Ascending aorta (tissue), 2 donors: Measurements from ENCODE around the gene ING5. TPM values are rescaled to one million over a fixed set of nuclear protein-coding genes. Genes with fewer than 3 reads are reported as not detected.

Source experiments
- DNase-seq, 2 donors: peaks; one replicate each; pipeline ENCODE4 v3.0.0-alpha.2; 2019; ENCODE audit warnings: low spot score in 2 of 2
- H3K27ac ChIP-seq, 2 donors: fragments of 200-600 bp; sonication (generic); one replicate each; pipeline ENCODE4 v1.5.1; 2016 to 2017; ENCODE audit warnings: mild to moderate bottlenecking in 1 of 2
- H3K27me3 ChIP-seq: fragments of 200-600 bp; sonication (generic); one replicate; pipeline ENCODE4 v1.5.1; 2017
- H3K36me3 ChIP-seq, 2 donors: fragments of 200-600 bp; sonication (generic); one replicate each; pipeline ENCODE4 v1.5.1; 2016
- H3K4me1 ChIP-seq, 2 donors: fragments of 200-600 bp; sonication (generic); one replicate each; pipeline ENCODE4 v1.5.1; 2016 to 2017; ENCODE audit warnings: mild to moderate bottlenecking in 1 of 2
- H3K4me3 ChIP-seq, 2 donors: fragments of 200-600 bp; sonication (generic); one replicate each; pipeline ENCODE4 v1.5.1; 2016 to 2017; ENCODE audit warnings: mild to moderate bottlenecking in 1 of 2
- H3K9me3 ChIP-seq, 2 donors: fragments of 200-600 bp; sonication (generic); one replicate each; pipeline ENCODE4 v1.5.1; 2016
- CTCF ChIP-seq, 3 experiments: fragments of 200-600 bp in 2 of 3; fragments of 450-650 bp in 1 of 3; sonication (generic) in 2 of 3; IDR thresholded peaks; one replicate each; pipeline ENCODE4 v1.5.1; 2016 to 2019; ENCODE audit warnings: antibody characterized with exemption in 3 of 3, mild to moderate bottlenecking in 1 of 3, moderate library complexity in 1 of 3
- intact Hi-C: fragments of 100-400 bp; cut with DNase I; formaldehyde crosslinking; loops from one replicate; pipeline ENCODE4 v1.15.1; 2023
- total RNA-seq: library from RNA; depleted of rRNA; stranded (reverse); fragments of >200 nt; gene quantifications from one replicate; pipeline ENCODE4 v1.1.0, GENCODE V29; 2016

ING5 gene
- 38.1 TPM for total RNA-seq

- H3K27me3 ChIP-seq = no peaks in the 10 kb centered on the region
- intact Hi-C loops = loop anchor here (1.0 to 5.0 kb wide), 4 partner anchors 14 to 384 kb away; partner anchors contain the start of genes ATG4B, D2HGDH, HDLBP and SEPTIN2
- no peaks in the 10 kb centered on the region for H3K9me3 ChIP-seq
- peaks cover 10 to 20% of the 10 kb centered on the region in 2 donors for H3K36me3 ChIP-seq
- peak in 1 of 3 experiments; percentile 34 for TF ChIP-seq CTCF (IDR thresholded peaks at IDR 0.05)
- H3K27ac ChIP-seq = peak within 1 kb of the TSS; percentile 93 to 96
- peak within 1 kb of the TSS; percentile 75 to 82 for H3K4me3 ChIP-seq
- H3K4me1 ChIP-seq = peaks cover 6 to 14% of the 10 kb centered on the region in 2 donors
- peak; percentile 81 to 98 for DNase-seq
Observed at GRCh38 chr2:241701399-241702154, at the start of gene ING5. Gene ING5, plus strand, starts transcription at chr2:241702039. Its CDS starts 27 bp downstream, at chr2:241702066.

- no peak for TF ChIP-seq CTCF (IDR thresholded peaks at IDR 0.05)
- Histone ChIP-seq H3K4me1 (no peaks in the 10 kb centered on the region), H3K9me3 (no peaks in the 10 kb centered on the region), H3K27me3 (no peaks in the 10 kb centered on the region), H3K4me3 (no peak overlapping the region), H3K36me3 (peaks cover 49 to 58% of the 10 kb centered on the region in 2 donors), H3K27ac (no peak overlapping the region)
- intact Hi-C loops = no loop called here
- no peak for DNase-seq
Observed at GRCh38 chr2:241652142-241652541, 49.7 kb upstream of the ING5 start.

GRCh38 chr2:241652722-241653121, 49.1 kb upstream of the ING5 start:
- Histone ChIP-seq H3K36me3 (peaks cover 49 to 63% of the 10 kb centered on the region in 2 donors), H3K4me1 (no peaks in the 10 kb centered on the region), H3K9me3 (no peaks in the 10 kb centered on the region), H3K27ac (no peak overlapping the region), H3K4me3 (no peak overlapping the region), H3K27me3 (no peaks in the 10 kb centered on the region)
- intact Hi-C loops = no loop called here
- no peak for DNase-seq
- no peak for TF ChIP-seq CTCF (IDR thresholded peaks at IDR 0.05)

GRCh38 chr2:241653210-241653750, 48.6 kb upstream of the ING5 start:
- no peak for DNase-seq
- Histone ChIP-seq H3K27ac (no peak overlapping the region), H3K9me3 (no peaks in the 10 kb centered on the region), H3K4me1 (no peaks in the 10 kb centered on the region), H3K36me3 (peaks cover 49 to 68% of the 10 kb centered on the region in 2 donors), H3K4me3 (no peak overlapping the region), H3K27me3 (no peaks in the 10 kb centered on the region)
- intact Hi-C loops = no loop called here
- TF ChIP-seq CTCF (IDR thresholded peaks at IDR 0.05) = no peak

- no peak overlapping the region for H3K4me3 ChIP-seq
- H3K36me3 ChIP-seq = peaks cover 55 to 80% of the 10 kb centered on the region in 2 donors
- H3K4me1 ChIP-seq = no peaks in the 10 kb centered on the region
- DNase-seq = no peak
- H3K27me3 ChIP-seq = no peaks in the 10 kb centered on the region
- no peak overlapping the region for H3K27ac ChIP-seq
- intact Hi-C loops = no loop called here
- TF ChIP-seq CTCF (IDR thresholded peaks at IDR 0.05) = no peak
- no peaks in the 10 kb centered on the region for H3K9me3 ChIP-seq
Observed at GRCh38 chr2:241654551-241654950, 47.3 kb upstream of the ING5 start.
